ENCODE data around the gene MBNL1. TPM values are rescaled to one million over a fixed set of nuclear protein-coding genes. Genes with fewer than 3 reads are reported as not detected.

MBNL1 gene
- polyA plus RNA-seq, 1 donor from 2014 or later: 12.7 TPM

DNA sequence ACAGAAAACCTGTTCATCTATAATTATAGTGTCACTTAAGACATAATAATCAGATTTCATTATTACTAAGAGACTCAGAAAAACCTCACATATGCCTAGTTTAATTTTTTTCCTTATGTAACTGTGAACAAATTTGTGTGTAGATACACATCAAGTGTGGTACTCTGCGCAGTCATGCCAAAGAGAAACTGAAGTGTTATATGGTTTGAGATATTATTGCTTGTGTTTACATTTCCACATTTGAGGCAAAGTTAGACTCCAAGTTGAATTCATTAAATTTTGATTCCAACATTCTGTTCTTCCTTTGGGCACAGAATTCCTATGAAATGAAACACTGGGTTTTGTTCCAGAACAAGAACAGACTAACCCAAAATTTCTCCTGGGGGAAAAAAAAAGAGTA is 2.2 kb downstream of the MBNL1 start:
- H3K4me2 ChIP-seq (ENCODE audit: low read length): peak overlapping the region; percentile 56
- peaks cover 3% of the 10 kb centered on the region for H3F3A ChIP-seq (ENCODE audit: insufficient read depth, low read length, poor library complexity, severe bottlenecking)
- H3K9ac ChIP-seq (ENCODE audit: low read length): no peak overlapping the region
- H3K36me3 ChIP-seq (ENCODE audit: insufficient read depth, low read length): no peaks in the 10 kb centered on the region
- H3K79me2 ChIP-seq (replicated peaks; ENCODE audit: insufficient read depth, low read length): peaks cover 60% of the 10 kb centered on the region
- no peaks in the 10 kb centered on the region for H3K9me2 ChIP-seq (ENCODE audit: insufficient read depth, low read length)
- no peaks in the 10 kb centered on the region for H3K27me3 ChIP-seq (ENCODE audit: insufficient read depth, low read depth, low read length)
- H4K20me1 ChIP-seq (ENCODE audit: insufficient read depth): no peaks in the 10 kb centered on the region
- no peak overlapping the region for H3K27ac ChIP-seq (ENCODE audit: low read length)
- TF ChIP-seq SMC3 (conservative IDR thresholded peaks at IDR 0.05; ENCODE audit: poor library complexity) (no peak), MXI1 (conservative IDR thresholded peaks at IDR 0.05; ENCODE audit: poor library complexity, severe bottlenecking) (no peak), TAF1 (IDR thresholded peaks at IDR 0.05; ENCODE audit: low read depth) (no peak), EP300 (conservative IDR thresholded peaks at IDR 0.05; ENCODE audit: poor library complexity, severe bottlenecking) (no peak), POLR2AphosphoS5 (IDR thresholded peaks at IDR 0.05) (no peak)
- TF ChIP-seq, protein P1, sequence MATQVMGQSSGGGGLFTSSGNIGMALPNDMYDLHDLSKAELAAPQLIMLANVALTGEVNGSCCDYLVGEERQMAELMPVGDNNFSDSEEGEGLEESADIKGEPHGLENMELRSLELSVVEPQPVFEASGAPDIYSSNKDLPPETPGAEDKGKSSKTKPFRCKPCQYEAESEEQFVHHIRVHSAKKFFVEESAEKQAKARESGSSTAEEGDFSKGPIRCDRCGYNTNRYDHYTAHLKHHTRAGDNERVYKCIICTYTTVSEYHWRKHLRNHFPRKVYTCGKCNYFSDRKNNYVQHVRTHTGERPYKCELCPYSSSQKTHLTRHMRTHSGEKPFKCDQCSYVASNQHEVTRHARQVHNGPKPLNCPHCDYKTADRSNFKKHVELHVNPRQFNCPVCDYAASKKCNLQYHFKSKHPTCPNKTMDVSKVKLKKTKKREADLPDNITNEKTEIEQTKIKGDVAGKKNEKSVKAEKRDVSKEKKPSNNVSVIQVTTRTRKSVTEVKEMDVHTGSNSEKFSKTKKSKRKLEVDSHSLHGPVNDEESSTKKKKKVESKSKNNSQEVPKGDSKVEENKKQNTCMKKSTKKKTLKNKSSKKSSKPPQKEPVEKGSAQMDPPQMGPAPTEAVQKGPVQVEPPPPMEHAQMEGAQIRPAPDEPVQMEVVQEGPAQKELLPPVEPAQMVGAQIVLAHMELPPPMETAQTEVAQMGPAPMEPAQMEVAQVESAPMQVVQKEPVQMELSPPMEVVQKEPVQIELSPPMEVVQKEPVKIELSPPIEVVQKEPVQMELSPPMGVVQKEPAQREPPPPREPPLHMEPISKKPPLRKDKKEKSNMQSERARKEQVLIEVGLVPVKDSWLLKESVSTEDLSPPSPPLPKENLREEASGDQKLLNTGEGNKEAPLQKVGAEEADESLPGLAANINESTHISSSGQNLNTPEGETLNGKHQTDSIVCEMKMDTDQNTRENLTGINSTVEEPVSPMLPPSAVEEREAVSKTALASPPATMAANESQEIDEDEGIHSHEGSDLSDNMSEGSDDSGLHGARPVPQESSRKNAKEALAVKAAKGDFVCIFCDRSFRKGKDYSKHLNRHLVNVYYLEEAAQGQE (IDR thresholded peaks at IDR 0.05; ENCODE audit: borderline replicate concordance): no peak
- TF ChIP-seq, protein P2, sequence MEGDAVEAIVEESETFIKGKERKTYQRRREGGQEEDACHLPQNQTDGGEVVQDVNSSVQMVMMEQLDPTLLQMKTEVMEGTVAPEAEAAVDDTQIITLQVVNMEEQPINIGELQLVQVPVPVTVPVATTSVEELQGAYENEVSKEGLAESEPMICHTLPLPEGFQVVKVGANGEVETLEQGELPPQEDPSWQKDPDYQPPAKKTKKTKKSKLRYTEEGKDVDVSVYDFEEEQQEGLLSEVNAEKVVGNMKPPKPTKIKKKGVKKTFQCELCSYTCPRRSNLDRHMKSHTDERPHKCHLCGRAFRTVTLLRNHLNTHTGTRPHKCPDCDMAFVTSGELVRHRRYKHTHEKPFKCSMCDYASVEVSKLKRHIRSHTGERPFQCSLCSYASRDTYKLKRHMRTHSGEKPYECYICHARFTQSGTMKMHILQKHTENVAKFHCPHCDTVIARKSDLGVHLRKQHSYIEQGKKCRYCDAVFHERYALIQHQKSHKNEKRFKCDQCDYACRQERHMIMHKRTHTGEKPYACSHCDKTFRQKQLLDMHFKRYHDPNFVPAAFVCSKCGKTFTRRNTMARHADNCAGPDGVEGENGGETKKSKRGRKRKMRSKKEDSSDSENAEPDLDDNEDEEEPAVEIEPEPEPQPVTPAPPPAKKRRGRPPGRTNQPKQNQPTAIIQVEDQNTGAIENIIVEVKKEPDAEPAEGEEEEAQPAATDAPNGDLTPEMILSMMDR (IDR thresholded peaks at IDR 0.05; ENCODE audit: poor library complexity, severe bottlenecking): no peak
- peak overlapping the region; percentile 87 for H3K4me3 ChIP-seq (ENCODE audit: low read length)
- H2AFZ ChIP-seq (ENCODE audit: low read depth, low read length): no peak overlapping the region
- no peaks in the 10 kb centered on the region for H3K9me3 ChIP-seq (ENCODE audit: low read length)

DNA sequence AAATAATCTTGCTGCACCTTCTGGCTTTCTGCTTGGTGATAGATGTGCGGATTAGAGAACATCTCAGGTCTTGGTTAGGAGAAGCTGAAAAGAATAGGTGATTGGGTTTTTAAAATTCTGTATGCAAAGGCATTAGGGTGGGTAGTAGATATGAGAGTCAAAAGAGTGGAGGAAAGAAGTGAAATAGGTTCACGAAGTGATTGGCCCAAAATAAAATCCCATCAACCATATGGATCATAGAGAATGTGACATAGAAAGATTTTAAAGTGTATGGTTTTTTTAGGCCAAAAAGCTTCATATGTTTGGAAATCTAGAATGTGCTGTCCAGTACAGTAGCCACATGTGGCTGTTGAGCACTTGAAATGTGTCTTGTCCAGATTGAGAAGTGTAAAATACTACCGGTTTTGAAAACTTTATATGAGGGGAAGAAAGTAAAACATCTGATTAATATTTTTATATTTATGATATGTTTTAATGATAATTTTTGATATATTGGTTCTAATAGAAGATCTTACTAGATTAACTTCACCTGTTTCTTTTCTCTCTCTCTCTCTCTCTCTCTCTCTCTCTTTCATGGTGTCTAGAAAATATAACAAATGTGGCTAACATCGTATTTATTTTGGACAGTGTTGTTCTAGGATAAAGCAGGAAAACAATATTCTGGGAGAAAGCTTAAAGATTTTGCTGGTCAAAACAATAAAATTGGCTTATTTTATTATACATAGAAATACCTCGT is 2.9 kb downstream of the MBNL1 start:
- Histone ChIP-seq H3K27ac (ENCODE audit: low read length) (no peak overlapping the region), H3K9me2 (ENCODE audit: insufficient read depth, low read length) (no peaks in the 10 kb centered on the region), H3K4me3 (ENCODE audit: low read length) (peak overlapping the region; percentile 87), H3F3A (ENCODE audit: insufficient read depth, low read length, poor library complexity, severe bottlenecking) (peaks cover 3% of the 10 kb centered on the region), H3K4me2 (ENCODE audit: low read length) (peak overlapping the region; percentile 56), H4K20me1 (ENCODE audit: insufficient read depth) (no peaks in the 10 kb centered on the region), H3K9ac (ENCODE audit: low read length) (no peak overlapping the region), H3K9me3 (ENCODE audit: low read length) (no peaks in the 10 kb centered on the region), H3K27me3 (ENCODE audit: insufficient read depth, low read depth, low read length) (no peaks in the 10 kb centered on the region), H3K79me2 (replicated peaks; ENCODE audit: insufficient read depth, low read length) (peaks cover 67% of the 10 kb centered on the region), H3K36me3 (ENCODE audit: insufficient read depth, low read length) (no peaks in the 10 kb centered on the region), H2AFZ (ENCODE audit: low read depth, low read length) (no peak overlapping the region)
- TF ChIP-seq MXI1 (conservative IDR thresholded peaks at IDR 0.05; ENCODE audit: poor library complexity, severe bottlenecking) (no peak), RAD21 (conservative IDR thresholded peaks at IDR 0.05) (no peak), POLR2AphosphoS5 (IDR thresholded peaks at IDR 0.05) (no peak), TAF1 (IDR thresholded peaks at IDR 0.05; ENCODE audit: low read depth) (no peak), SMC3 (conservative IDR thresholded peaks at IDR 0.05; ENCODE audit: poor library complexity) (no peak), EP300 (conservative IDR thresholded peaks at IDR 0.05; ENCODE audit: poor library complexity, severe bottlenecking) (no peak), EZH2 (IDR thresholded peaks at IDR 0.05; ENCODE audit: borderline replicate concordance, insufficient read depth, low read length, poor library complexity, severe bottlenecking) (no peak)
- TF ChIP-seq, protein P2 (IDR thresholded peaks at IDR 0.05; ENCODE audit: poor library complexity, severe bottlenecking): no peak
- TF ChIP-seq, protein P1 (IDR thresholded peaks at IDR 0.05; ENCODE audit: borderline replicate concordance): no peak

Data from neural cell (in vitro differentiated cells).